Stimulated activated CD8-positive, alpha-beta memory T cell treated with anti-CD3 and anti-CD28 coated beads, Interleukin-4, amount 100 ng/mL, for 24 hours (primary cell): Measurements from ENCODE around the gene SEPSECS.
A peak's percentile ranks its signal among the peaks of the same experiment; 100 is the strongest.

Experiments used
- DNase-seq: peaks from one replicate; pipeline ENCODE4 v3.0.0-alpha.2; 2020; ENCODE audit warnings: low read depth

The SEPSECS gene

DNA sequence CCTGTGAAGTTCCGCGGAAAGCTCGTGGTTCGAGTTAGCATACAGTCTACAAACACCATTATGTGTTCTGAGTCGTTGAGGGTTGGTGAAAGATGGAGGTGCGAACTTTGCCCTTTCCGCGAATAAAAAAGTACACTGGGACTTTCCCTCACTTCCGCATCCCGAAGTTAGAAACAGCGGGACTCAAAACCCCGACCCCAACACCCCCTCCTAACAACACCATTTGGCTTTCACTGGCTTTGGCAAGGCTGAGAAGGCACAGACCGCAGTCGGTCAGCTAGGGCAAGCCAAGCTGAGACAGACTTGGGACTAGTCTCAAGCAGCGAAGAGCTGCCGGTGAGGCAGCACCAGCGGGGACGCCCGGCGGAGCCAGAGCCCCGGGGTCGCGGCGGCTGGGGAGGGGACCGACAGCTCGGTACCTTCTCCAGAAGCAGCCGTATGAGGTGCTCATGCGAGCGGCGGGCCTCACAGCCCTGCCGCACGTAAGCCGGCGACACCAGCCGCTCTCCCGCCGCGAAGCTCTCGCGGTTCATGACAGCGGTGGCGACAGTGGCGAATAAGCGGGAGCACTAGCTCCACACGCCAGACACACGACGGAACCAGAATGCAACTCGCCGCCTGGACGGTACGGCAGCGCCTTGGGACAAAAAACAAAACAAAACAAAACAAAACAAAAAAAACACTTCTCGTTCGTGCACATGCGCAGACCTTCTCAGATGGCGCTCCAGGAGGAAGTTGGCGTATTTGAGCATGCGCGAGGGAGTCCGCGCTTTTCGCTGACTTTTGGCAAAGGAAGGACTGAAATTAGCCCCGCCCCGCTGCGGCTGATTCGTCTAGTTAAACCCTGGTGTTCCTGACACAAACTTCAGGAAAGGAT is at the start of gene SEPSECS:
TSS of gene SEPSECS (minus strand) at position 613 of the 877 bp plus-strand sequence. CDS start at position 533, 80 bp downstream.
- peak; percentile 91 for DNase-seq

- no peak for DNase-seq
Observed at GRCh38 chr4:25209702-25210101, 49.5 kb upstream of the SEPSECS start.

- no peak for DNase-seq
Observed at GRCh38 chr4:25207997-25208396, 47.7 kb upstream of the SEPSECS start.

- no peak for DNase-seq
Observed at GRCh38 chr4:25198713-25199112, 38.5 kb upstream of the SEPSECS start.

- no peak for DNase-seq
Observed at GRCh38 chr4:25190407-25190806, 30.2 kb upstream of the SEPSECS start.

- DNase-seq, result no peak
Observed at GRCh38 chr4:25184056-25184455, 23.8 kb upstream of the SEPSECS start.

DNA sequence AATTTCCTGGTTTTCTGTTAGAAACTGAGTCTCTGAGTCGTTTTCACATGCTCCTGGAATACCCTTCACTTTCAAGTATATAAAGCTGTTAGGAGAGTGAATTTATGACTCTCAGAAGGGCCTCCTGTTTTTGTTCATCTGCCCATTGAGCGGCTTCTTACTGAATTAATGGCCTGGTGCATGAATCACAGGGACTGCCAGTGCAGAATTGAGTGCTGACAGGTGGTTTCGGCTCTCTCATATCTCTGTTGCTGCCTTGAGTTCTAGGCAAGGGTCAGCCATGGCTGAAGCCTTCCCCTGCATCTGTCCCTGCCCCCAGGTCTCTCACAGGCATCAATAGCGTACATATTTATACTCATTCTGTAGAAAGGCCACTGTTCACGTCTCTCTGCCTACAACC is 22.7 kb upstream of the SEPSECS start:
- DNase-seq, result no peak

DNA sequence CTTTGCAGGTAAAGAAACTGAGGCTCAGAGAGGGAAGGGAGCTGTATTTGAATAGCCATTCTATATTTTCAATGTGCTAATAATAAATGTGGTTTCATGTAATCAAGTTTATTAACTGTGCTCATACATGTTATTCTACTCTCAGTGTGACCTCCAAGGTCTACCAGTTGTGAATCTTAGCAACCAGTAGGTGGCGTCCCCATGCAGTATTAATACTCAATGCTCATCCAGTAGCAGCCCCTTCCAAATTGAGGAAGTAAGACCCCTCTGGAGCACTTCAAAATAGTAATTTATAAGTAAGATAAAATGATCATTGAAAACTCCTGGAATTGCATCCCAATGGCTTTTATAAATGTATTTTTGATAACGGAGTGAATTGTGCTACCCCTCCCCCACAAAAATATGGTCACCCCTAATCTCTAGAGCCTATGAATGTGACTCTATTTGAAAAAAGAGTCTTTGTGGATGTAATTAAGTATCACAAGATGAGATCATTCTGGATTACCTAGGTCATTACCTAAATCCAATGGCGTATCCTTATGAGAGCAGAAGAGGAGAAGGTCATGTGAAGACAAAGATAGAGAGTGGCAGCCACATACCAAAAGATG is 20.4 kb upstream of the SEPSECS start:
- DNase-seq, result no peak

GRCh38 chr4:25178838-25179261 is 18.6 kb upstream of the SEPSECS start:
- DNase-seq, result no peak

DNA sequence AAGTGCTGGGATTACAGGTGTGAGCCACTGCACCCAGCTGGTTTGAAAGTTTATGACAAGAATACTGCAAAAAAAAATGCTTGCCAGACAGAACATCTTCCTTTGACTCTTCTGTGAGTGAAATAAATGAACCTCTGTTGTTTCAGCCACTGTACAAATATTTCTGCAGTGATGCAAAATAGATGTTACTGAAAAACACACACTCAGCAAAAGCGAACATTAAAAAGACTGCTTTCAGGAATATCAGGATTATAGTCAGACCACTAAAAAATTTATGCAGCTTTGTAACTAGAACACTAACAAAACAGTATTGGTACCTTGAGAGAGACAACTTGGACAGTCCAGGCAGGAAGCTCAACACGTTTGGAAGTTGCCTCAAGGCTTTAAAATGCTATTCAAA is 16.9 kb upstream of the SEPSECS start:
- no peak for DNase-seq

DNA sequence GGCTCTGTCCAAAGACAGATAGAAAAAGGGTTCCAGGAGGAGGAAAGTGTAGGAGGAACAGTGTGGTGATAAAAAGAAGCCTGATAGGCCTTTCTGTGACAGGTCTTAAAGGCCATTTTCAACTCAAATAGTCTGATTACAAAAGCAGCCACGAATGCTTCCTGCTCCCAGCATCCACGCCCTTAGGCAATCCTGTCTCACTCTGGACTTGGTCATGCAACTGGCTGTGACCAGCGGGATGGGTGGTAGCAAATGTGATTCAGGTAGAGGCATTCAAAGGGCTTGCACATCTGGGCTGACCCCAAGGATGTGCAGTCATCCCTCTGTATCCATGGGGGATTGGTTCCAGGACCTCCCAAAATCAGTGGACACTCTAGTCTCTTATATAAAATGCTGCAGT is 14.4 kb upstream of the SEPSECS start:
- DNase-seq, result no peak

DNA sequence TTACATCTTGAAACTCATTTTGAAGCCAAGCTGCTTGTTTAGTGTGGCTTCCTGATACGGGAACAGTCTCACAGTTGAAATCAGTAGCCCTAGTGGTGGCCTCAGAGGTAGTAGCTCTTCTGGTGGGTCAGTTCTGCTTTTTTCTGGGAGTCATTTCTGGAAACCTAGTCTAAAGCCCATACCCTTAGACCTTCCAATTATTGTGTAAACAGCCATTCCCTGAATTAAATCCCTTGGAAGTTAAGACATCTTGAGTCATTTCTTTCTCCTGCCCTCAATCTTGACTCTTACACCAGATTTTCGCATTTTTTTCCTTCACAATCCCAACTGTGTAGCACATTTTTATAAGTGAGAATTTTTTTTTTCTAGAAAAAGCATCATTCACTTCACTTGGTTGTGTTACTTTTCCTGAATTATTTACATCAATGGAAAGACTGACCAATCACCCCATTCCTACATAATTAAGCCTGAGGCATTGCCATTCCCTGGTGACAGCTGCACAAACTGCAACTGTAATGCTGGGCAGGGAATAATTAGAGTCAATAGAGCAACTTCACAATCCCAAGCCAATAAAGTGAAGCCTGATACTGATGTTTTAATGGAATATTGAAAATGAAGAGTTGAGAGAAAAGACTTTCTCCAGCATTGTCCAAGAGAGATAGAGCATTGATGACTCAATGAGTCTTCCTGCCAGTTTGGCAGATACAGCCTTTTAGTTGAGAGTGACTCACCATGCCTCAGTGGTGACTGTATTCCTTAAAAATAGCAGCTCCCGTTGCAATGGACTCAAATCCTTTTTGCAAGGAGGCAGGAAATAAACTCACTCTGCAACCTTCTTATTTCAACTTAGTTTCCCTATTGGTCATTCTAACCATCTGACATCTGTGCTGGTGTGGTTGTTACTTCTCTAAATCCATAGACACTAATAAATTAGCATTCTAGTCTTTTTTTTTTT is 13.0 kb upstream of the SEPSECS start:
- no peak for DNase-seq

DNA sequence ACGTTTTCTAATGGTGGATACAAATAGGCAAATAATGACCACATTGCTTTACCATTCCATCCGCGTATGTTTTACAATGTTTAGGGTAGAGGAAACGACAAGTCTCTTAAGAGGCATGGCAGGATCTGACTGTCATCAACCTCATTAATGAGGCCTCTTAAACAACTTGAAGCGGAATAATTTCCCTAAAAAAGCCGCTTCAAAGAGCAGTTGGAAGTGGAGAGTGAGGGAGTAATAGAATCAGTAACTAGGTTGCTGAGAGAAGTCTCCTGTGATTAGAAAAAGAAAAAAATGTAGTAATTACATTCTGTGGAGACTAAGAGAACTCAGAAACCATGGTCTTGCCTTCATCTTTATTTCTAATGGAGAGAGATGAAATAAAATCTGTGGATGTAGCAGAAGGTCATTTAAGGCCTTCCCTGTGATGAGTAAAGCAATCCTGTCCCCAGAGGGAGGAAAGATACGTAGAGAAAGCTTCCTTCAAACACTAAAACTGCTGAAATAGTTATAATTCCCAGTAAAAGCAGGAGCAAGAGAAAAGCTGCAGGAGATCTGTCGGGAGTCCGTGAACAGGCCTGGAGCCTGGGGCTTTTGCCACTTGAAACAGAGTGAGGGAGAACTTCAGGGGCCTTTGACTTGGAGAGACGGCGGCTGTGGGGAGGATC is 11.1 kb upstream of the SEPSECS start:
- no peak for DNase-seq

DNA sequence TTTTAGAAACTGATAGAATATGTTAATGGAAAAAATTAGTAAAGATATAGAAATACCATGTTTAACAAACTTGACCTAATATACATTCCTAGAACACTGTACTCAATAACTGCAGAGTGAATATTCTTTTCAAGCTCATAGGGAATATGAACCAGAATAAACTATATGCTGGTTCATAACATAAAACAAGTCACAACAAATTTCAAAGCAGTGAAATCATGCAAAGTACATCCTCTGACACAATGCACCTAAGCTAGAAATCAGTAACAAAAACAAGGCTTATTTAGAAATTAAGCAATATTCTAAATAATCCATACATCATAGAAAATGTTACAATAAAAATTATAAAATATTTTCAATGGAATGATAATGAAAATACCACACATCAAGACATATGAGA is 9.2 kb upstream of the SEPSECS start:
- DNase-seq, result no peak

DNA sequence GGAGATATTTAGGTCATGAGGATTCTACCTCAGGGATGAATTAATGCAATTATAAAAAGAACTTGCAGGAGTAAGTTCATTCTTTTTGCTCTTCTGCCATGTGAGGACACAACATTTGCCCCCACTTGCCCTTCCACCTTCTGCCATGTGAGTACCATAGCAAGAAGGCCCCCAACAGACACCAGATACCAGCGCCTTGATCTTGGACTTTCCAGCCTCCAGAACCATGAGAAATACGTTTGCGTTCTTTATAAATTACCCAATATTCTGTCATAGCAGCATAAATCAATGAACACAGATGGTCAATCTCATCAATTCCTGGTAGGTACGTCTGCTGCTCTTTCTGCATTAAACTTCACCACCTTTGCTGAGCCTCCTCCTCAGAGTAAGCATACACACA is 5.7 kb upstream of the SEPSECS start:
- no peak for DNase-seq

DNA sequence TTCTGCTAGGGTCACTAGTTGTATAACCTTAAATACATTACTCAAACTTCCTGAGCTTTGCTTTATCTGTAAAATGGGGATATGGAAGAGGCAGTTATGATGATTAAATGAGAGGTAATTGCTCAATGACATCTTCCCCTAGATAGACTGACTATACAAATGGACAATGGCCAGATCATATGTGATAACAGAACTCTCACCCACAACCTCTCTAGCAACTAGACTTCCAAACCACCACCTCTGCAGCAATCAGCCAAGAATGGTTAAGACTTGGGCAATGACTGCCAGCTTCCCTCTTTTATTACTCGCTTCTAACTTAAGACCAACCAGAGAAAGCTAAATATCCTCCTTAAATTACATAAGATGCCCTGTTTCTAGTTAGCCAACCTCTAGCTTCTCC is 2.9 kb upstream of the SEPSECS start:
- no peak for DNase-seq

- DNase-seq, result no peak
Observed at GRCh38 chr4:25162566-25162965, 2.3 kb upstream of the SEPSECS start.

DNA sequence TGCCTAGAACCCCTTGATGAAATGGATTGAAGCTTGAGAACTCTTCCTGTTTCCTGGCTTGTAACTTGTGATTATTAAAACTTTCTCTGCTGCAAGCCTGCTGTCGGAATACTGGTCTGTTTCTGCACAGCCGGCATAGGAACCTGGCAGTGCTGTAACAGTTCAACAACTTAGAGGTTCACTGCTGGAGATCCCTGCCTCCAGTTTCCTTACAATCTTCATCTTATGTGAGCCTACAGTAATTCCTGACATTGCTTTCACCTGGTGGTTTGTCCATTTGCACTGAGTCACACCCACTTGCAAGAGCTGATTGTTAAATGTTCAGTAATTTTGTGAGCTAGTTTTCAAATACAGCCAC is 1.3 kb upstream of the SEPSECS start:
- DNase-seq, result no peak

DNA sequence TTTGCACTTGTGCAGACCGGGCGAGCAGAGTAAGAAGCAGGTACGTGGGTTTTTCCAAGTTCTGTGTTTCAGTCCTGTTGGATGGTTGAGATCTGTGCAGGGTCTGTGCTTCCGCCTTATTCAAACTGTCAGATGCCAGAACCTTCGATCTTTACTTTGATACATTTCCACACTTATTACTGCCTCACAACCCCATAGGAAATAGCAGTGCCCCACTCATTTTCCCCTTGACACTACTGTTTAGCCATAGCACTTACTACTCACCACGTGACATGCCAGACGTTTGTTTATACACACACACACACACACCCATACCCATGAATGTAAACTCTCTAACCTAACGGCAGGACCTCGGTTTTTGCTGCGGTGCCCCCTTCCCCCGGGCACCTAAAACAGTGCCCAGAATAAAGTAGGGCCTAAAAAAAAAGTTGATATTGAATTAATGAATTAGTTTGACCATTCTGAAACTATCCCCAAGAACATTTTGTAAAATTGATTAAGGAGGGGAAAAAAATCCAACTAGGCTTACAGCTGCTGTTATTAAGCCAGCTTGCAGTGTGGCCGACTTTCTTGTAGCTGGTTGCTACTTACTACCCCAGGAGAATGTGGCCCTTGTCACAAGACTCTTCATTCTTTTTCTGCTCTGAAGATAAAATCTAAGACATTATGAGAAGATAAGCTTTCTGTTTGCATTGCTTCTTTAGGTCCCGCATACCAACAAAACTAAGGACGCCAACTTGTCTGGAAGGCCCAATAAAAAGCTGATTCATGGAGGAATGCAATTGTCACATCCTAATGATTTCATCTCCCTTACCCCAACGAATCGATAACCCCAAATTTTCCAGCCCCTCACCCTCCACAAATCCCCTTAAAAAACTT is 704 bp upstream of the SEPSECS start:
- no peak for DNase-seq

DNA sequence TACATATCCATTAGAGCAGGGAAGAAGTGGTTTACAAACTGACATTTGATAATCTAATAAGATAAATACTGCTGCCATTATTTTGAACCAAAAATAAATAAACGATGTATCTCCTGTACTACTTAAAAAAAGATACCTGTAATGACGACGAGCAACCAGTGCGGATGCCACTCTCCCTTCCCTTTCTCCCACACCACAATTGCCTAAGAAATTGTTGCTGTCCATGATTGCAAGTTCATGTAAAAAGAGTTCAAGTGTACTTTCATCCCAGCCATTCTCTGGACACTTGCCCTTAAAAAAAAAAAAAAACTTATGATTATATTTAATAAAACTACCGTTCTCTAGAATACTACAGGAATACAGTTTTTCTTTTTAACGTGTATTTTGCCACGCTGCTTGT is 1.4 kb downstream of the SEPSECS start:
- no peak for DNase-seq

DNA sequence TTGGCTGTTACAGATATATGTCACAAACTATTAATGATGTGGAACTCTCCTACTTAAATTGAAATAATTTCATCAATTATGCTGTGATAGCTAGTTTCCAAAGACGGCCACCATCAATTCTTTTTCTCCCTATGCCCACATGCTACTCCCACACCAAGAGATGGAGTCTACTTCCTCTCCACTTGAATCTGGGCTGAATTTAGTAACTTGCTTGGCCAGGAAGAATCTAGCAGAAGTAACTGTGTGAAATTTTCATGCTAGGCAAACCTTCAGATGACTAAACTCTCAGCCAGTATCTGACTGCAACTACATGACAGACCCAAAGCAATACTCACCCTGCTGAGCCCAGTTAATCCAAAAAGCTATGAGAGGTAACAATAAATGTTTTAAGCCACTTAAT is 3.2 kb downstream of the SEPSECS start:
- no peak for DNase-seq
